ENCODE results near the gene STYXL2. TPM values are rescaled to one million over a fixed set of nuclear protein-coding genes. Genes with fewer than 3 reads are reported as not detected.

Gene STYXL2
- total and polyA plus RNA-seq, 2 donors (not counting 3 experiments of a cell fraction or from before 2014, with no cell fraction given): not detected

GRCh38 chr1:167135281-167135840 lies 41.5 kb downstream of the STYXL2 start:
- intact Hi-C loops (cut with micrococcal nuclease): no loop called here
- H3K9me1 ChIP-seq (replicated peaks; ENCODE audit: control insufficient read depth, extremely low read depth, insufficient read depth, low read length): no peaks in the 10 kb centered on the region
- H3K79me2 ChIP-seq (ENCODE audit: control insufficient read depth, insufficient read depth, low read length): no peaks in the 10 kb centered on the region
- no peak overlapping the region for H3K4me3 ChIP-seq (replicated peaks in 1 of 3; ENCODE audit: insufficient read depth in 1 of 3, low read depth in 1 of 3, low read length in 3 of 3)
- dilution Hi-C loops (cut with MboI; ENCODE audit: extremely low pct_ligation_motif_present, low sequenced_read_pairs): no loop called here
- H4K20me1 ChIP-seq (replicated peaks; ENCODE audit: control insufficient read depth, extremely low read depth, insufficient read depth, low read length): no peaks in the 10 kb centered on the region
- H3K9ac ChIP-seq (replicated peaks; ENCODE audit: extremely low read depth, insufficient read depth, low read length): no peak overlapping the region
- no TSS peak for BruUV-seq (replicated peaks)
- no peak overlapping the region for H3K4me2 ChIP-seq (ENCODE audit: insufficient read depth, low read length)
- DNase-seq (ENCODE audit: low read depth, low spot score) (no peak), FAIRE-seq (no peak)
- TF ChIP-seq GATA2 (IDR thresholded peaks at IDR 0.05; ENCODE audit: insufficient read depth, insufficient read length, low read depth, low read length) (no peak), FOS (IDR thresholded peaks at IDR 0.05; ENCODE audit: borderline replicate concordance, insufficient read depth, low read length) (no peak), MAX (IDR thresholded peaks at IDR 0.05; ENCODE audit: insufficient read depth, insufficient read length) (no peak)
- POLR2A ChIA-PET: no interaction called here
- H3K27ac ChIP-seq (ENCODE audit: insufficient read depth, low read depth, low read length): no peak overlapping the region
- no peak overlapping the region for H2AFZ ChIP-seq (ENCODE audit: low read depth, low read length)
- H3K36me3 ChIP-seq (ENCODE audit: control insufficient read depth in 2 of 2, extremely low read depth in 1 of 2, insufficient read depth in 2 of 2, low read length in 2 of 2): no peaks in the 10 kb centered on the region
- CTCF ChIA-PET: interaction anchor here (1.5 kb wide), 1 partner anchor 11 kb away, joined by 3 read pairs; no protein-coding TSS in a partner anchor
- no peaks in the 10 kb centered on the region for H3K4me1 ChIP-seq (ENCODE audit: control insufficient read depth, extremely low read depth, insufficient read depth, low read length)
- H3K9me3 ChIP-seq (replicated peaks; ENCODE audit: control insufficient read depth, insufficient read depth, low read length): no peaks in the 10 kb centered on the region
- H3K27me3 ChIP-seq (ENCODE audit: control insufficient read depth in 2 of 2, insufficient read depth in 2 of 2, low read length in 2 of 2): no peaks in the 10 kb centered on the region

- H3K4me2 ChIP-seq (ENCODE audit: insufficient read depth, low read length): no peak overlapping the region
- DNase-seq (ENCODE audit: low read depth, low spot score) (no peak), FAIRE-seq (no peak)
- H3K9me3 ChIP-seq (replicated peaks; ENCODE audit: control insufficient read depth, insufficient read depth, low read length): no peaks in the 10 kb centered on the region
- no peak overlapping the region for H3K4me3 ChIP-seq (replicated peaks in 1 of 3; ENCODE audit: insufficient read depth in 1 of 3, low read depth in 1 of 3, low read length in 3 of 3)
- ChIA-PET POLR2A (no interaction called here), CTCF (no interaction called here)
- intact Hi-C loops (cut with micrococcal nuclease): no loop called here
- no peak overlapping the region for H3K9ac ChIP-seq (replicated peaks; ENCODE audit: extremely low read depth, insufficient read depth, low read length)
- no peak for TF ChIP-seq MAX (IDR thresholded peaks at IDR 0.05; ENCODE audit: insufficient read depth, insufficient read length)
- TF ChIP-seq JUN (IDR thresholded peaks at IDR 0.05; ENCODE audit: borderline replicate concordance, insufficient read depth, insufficient read length, low read depth): no peak
- no peak for TF ChIP-seq CTCF (IDR thresholded peaks at IDR 0.05; ENCODE audit: extremely low read depth in 1 of 2, insufficient read depth in 1 of 2, low read depth in 1 of 2, low read length in 2 of 2)
- no peak for TF ChIP-seq POLR2A (IDR thresholded peaks at IDR 0.05; ENCODE audit: low read depth, low read length)
- no peak for TF ChIP-seq GATA2 (IDR thresholded peaks at IDR 0.05; ENCODE audit: insufficient read depth, insufficient read length, low read depth, low read length)
- no peak for TF ChIP-seq MYC (IDR thresholded peaks at IDR 0.05; ENCODE audit: low read depth, low read length)
- H3K27ac ChIP-seq (ENCODE audit: insufficient read depth, low read depth, low read length): no peak overlapping the region
- H3K4me1 ChIP-seq (ENCODE audit: control insufficient read depth, extremely low read depth, insufficient read depth, low read length): no peaks in the 10 kb centered on the region
- no peaks in the 10 kb centered on the region for H3K27me3 ChIP-seq (ENCODE audit: control insufficient read depth in 2 of 2, insufficient read depth in 2 of 2, low read length in 2 of 2)
- no TSS peak for BruUV-seq (replicated peaks)
- dilution Hi-C loops (cut with MboI; ENCODE audit: extremely low pct_ligation_motif_present, low sequenced_read_pairs): no loop called here
- H3K9me1 ChIP-seq (replicated peaks; ENCODE audit: control insufficient read depth, extremely low read depth, insufficient read depth, low read length): no peaks in the 10 kb centered on the region
- no peaks in the 10 kb centered on the region for H3K36me3 ChIP-seq (ENCODE audit: control insufficient read depth in 2 of 2, extremely low read depth in 1 of 2, insufficient read depth in 2 of 2, low read length in 2 of 2)
- H3K79me2 ChIP-seq (ENCODE audit: control insufficient read depth, insufficient read depth, low read length): no peaks in the 10 kb centered on the region
- no peaks in the 10 kb centered on the region for H4K20me1 ChIP-seq (replicated peaks; ENCODE audit: control insufficient read depth, extremely low read depth, insufficient read depth, low read length)
- no peak overlapping the region for H2AFZ ChIP-seq (ENCODE audit: low read depth, low read length)
Observed at GRCh38 chr1:167136191-167136614, 42.3 kb downstream of the STYXL2 start.

Data from endothelial cell of umbilical vein (primary cell).